Measurements from ENCODE around the gene DNASE1L3. TPM values are rescaled to one million over a fixed set of nuclear protein-coding genes. Genes with fewer than 3 reads are reported as not detected.
"Not testable (repeated sequence)": the region's sequence is repeated elsewhere in the genome, so short reads cannot be mapped to it uniquely, and the experiment has no call there.

DNASE1L3 gene
- total RNA-seq (ENCODE audit: insufficient read depth, low replicate concordance): 1.9 TPM

- DNase-seq (ENCODE audit: low spot score): peak; percentile 84
Observed at GRCh38 chr3:58210761-58211460, at the start of gene DNASE1L3. DNASE1L3 (minus strand) TSS chr3:58210972; CDS start chr3:58210906, 66 bp downstream.

GRCh38 chr3:58260261-58260731, 49.5 kb upstream of the DNASE1L3 start:
- DNase-seq (ENCODE audit: low spot score): no peak

- no peak for DNase-seq (ENCODE audit: low spot score)
Observed at GRCh38 chr3:58258392-58259055, 47.8 kb upstream of the DNASE1L3 start.

GRCh38 chr3:58256511-58256910, 45.7 kb upstream of the DNASE1L3 start:
- DNase-seq (ENCODE audit: low spot score): no peak

- no peak for DNase-seq (ENCODE audit: low spot score)
Observed at GRCh38 chr3:58256061-58256460, 45.3 kb upstream of the DNASE1L3 start.

GRCh38 chr3:58254144-58254543, 43.4 kb upstream of the DNASE1L3 start:
- no peak for DNase-seq (ENCODE audit: low spot score)

- DNase-seq (ENCODE audit: low spot score): no peak
Observed at GRCh38 chr3:58251631-58252035, 40.9 kb upstream of the DNASE1L3 start.

GRCh38 chr3:58250093-58250707, 39.4 kb upstream of the DNASE1L3 start:
- no peak for DNase-seq (ENCODE audit: low spot score)

- no peak for DNase-seq (ENCODE audit: low spot score)
Observed at GRCh38 chr3:58249358-58250092, 38.8 kb upstream of the DNASE1L3 start.

- DNase-seq (ENCODE audit: low spot score): no peak
Observed at GRCh38 chr3:58246148-58247047, 35.6 kb upstream of the DNASE1L3 start.

GRCh38 chr3:58243976-58244585, 33.3 kb upstream of the DNASE1L3 start:
- DNase-seq (ENCODE audit: low spot score): no peak

- DNase-seq (ENCODE audit: low spot score): not testable (repeated sequence)
Observed at GRCh38 chr3:58242860-58243259, 32.1 kb upstream of the DNASE1L3 start.

GRCh38 chr3:58242340-58242739, 31.6 kb upstream of the DNASE1L3 start:
- DNase-seq (ENCODE audit: low spot score): peak; percentile 15

- DNase-seq (ENCODE audit: low spot score): no peak
Observed at GRCh38 chr3:58241306-58242044, 30.7 kb upstream of the DNASE1L3 start.

- DNase-seq (ENCODE audit: low spot score): no peak
Observed at GRCh38 chr3:58238830-58239229, 28.1 kb upstream of the DNASE1L3 start.

- peak; percentile 49 for DNase-seq (ENCODE audit: low spot score)
Observed at GRCh38 chr3:58237941-58238681, 27.3 kb upstream of the DNASE1L3 start.

GRCh38 chr3:58237238-58237940, 26.6 kb upstream of the DNASE1L3 start, which contains the start of gene ABHD6:
ABHD6 (plus strand) TSS chr3:58237792; CDS start chr3:58256587, 18,795 bp downstream.
- DNase-seq (ENCODE audit: low spot score): peak; percentile 78
